HG03025 (cell line): Measurements from ENCODE around the gene RAVER1.

Source experiments
- ATAC-seq: cut with Tn5 transposase; IDR thresholded peaks from one replicate; pipeline ENCODE4 v1.9.1; 2021; ENCODE audit warnings: mild to moderate bottlenecking, moderate library complexity; ENCODE audit not compliant: unreplicated experiment, low FRiP score

RAVER1 gene

GRCh38 chr19:10321417-10321797 lies 11.9 kb downstream of the RAVER1 start:
- ATAC-seq, result no peak

- ATAC-seq, result no peak
Observed at GRCh38 chr19:10320602-10321416, 12.5 kb downstream of the RAVER1 start.

DNA sequence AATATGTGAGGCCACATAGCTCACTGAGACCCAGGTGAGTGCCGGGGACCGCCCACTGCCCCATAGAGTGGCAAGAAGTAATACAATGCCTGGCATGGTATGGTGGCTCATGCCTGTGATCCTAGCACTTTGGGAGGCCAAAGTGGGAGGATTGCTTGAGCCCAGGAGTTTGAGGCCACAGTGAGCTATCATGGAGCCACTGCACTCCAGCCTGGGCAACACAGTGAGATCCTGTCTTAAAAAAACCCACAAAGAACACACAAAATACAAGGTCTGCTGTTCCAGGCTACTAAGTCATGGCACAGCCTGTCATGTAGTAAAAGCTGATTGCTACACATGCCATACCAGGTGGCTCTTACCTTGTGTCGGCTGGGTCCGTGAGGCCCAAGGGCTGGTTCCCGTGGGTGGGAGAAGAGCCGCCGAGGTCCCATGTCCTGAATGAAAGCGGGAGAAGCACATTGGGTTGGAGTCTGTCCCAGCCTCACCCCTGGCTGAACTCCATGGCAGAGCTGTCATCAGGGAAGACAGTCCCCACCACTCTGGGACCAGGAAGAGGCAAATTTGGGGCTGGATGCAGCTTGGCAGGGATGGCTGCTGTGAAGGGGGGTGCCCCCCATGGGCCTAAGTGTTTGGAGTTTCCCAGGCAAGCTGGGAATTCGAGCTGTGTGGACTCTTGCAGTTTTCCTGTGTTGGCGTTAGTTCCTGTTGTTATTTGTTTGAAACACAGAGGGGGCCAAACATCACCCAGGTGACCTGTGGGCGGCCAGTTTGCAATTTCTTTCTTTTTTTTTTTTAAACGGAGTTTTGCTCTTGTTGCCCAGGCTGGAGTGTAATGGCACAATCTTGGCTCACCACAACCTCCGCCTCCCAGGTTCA lies 14.3 kb downstream of the RAVER1 start:
- ATAC-seq, result no peak

DNA sequence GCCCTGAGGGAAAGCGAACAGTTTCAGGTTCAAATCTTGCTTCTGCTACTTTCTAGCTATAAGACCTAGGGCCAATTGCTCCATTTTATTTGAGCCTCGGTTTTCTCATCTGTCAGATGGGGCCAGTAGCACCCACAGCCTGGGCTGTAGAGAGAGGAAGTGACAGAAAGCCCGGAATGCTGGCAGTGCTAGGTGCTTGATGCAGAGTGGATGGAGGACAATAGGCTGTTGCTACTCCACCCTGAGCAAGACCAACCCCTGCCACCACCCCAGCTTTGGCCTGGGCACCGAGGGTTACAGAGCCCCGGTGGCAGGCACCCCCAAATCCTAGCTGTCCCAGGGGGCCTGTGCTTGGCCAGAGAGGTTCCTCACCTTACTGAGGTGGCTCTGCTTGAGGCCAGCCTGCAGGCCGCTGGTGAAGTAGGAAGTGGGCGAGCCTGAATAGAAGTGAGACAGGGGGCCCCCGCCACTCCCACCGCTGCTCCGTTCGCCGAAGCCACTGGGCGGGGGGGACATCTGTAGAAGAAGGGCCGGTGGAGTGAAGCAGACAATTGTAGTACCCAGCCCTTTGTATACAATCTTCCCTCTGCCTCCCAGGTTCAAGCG lies 15.4 kb downstream of the RAVER1 start:
- no peak for ATAC-seq

DNA sequence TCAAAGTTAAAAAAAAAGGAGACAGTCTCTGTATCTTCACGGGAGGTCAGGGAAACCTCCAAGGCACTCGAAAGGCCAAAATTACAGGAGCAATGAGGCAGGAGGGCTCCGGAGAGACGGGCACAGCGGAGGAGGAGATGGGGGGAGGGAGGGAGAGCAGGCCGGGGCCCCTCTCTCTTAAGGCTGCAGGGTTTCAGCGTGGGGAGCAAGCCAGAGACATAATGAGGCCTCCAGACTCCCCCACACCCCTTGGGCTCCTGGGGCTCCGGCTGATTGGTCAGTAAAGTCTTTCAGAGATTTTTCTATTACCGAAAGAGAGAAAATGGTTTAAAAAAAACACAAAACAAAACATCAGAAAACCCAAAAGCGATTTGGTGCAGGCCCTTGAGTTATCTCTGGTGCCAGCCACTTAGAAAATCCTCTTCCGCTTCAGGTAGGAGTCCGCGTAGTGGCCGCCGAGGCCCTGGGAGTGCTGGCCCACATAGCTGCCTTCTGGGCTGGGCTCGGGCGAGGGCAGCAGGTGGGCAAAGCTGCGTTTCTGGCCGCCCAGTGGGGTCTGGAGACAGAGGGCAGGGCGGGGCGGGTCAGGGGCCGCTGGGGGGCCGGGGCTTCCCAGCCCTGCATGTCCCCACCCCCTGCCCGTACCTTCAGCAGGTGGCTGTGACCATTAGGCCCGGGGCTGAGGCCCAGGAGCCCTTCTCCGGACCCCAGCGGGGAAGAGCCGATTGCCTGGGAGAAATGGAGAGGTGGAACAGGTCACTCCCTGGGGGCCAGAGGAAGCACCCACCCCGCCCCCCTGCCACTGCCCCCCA lies 16.1 kb downstream of the RAVER1 start:
- no peak for ATAC-seq

- ATAC-seq, result no peak
Observed at GRCh38 chr19:10316229-10317044, 16.9 kb downstream of the RAVER1 start.

GRCh38 chr19:10315335-10316214 lies 17.8 kb downstream of the RAVER1 start, which contains the start of gene FDX2:
Gene FDX2, minus strand, starts transcription at chr19:10316015. Its CDS starts 19 bp downstream, at chr19:10315996.
- no peak for ATAC-seq

- no peak for ATAC-seq
Observed at GRCh38 chr19:10309423-10309822, 23.9 kb downstream of the RAVER1 start, which contains the start of gene ZGLP1. Gene ZGLP1, minus strand, starts transcription at chr19:10309815.

DNA sequence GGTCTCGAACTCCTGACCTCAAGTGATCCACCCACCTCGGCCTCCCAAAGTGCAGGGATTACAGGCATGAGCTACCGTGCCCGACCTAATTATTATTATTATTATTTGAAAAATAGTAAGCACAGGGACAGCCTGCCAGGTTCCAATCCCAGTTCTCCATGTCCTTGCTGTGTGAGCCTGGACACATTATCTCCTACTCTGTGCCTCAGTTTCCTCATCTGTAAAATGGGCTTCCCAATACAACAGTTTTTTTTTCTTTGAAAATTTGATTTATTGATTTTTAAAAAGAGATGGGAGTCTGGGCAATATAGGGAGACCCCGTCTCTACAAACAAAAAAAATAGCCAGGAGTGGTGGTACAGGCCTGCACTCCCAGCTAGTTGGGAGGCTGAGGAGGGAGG lies 27.0 kb downstream of the RAVER1 start:
- no peak for ATAC-seq

DNA sequence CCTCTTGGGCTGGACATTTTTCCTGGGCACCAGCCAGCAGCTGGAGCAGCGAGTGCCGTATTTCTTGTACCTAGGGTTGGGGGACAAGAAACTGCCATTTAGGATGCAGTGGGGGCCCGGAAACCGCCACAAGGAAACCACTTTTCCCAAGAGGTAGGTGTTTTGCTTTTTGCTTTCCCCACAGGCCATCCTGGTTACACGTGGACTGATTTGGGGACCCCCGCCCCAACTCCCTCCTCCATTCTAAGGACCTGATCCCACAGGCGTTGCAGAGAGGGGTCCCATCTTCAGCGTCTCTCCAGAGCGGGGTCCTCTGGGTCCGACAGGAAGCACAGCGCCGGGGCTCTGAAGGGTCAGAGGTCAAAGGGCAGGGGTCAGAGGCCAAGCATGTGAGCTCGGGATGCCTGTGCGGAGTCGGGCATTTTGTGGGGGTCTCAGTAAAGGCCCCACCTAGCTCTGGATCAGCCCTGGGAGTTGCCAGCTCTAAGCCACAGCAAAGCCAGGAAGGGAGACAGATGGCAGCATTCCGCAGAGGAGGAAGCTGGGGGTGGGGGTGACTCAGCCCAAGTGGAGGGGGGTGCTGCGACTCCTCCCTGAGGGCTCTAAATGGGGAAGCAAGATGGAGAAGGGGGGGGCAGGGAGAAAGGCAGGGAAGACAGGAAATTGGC lies 28.1 kb downstream of the RAVER1 start:
- ATAC-seq, result no peak

GRCh38 chr19:10299545-10300458 lies 33.5 kb downstream of the RAVER1 start:
- no peak for ATAC-seq

- ATAC-seq, result no peak
Observed at GRCh38 chr19:10295847-10296591, 37.3 kb downstream of the RAVER1 start.

- ATAC-seq, result no peak
Observed at GRCh38 chr19:10295305-10295846, 38.0 kb downstream of the RAVER1 start.

DNA sequence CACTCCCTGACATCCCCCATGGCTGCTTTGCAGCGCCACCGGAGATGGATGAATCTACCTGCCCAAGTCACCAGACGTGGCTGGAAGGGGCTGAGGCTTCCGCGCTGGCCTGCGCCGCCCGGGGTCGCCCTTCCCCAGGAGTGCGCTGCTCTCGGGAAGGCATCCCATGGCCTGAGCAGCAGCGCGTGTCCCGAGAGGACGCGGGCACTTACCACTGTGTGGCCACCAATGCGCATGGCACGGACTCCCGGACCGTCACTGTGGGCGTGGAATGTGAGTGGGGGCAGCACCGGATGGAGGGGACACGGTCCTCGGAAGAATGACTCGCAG lies 39.0 kb downstream of the RAVER1 start:
- ATAC-seq, result no peak

GRCh38 chr19:10293637-10294367 lies 39.5 kb downstream of the RAVER1 start:
- no peak for ATAC-seq
